ENCODE results near the gene C19orf81. TPM values are rescaled to one million over a fixed set of nuclear protein-coding genes. Genes with fewer than 3 reads are reported as not detected.
A peak's percentile ranks its signal among the peaks of the same experiment; 100 is the strongest.

C19orf81 gene
- total and polyA plus RNA-seq, 9 of the 15 experiments (the other 6 are each of a cell fraction or from before 2014, with no cell fraction given) = 2.5 to 42.9 (median 33.0) TPM; not detected in 4

DNA sequence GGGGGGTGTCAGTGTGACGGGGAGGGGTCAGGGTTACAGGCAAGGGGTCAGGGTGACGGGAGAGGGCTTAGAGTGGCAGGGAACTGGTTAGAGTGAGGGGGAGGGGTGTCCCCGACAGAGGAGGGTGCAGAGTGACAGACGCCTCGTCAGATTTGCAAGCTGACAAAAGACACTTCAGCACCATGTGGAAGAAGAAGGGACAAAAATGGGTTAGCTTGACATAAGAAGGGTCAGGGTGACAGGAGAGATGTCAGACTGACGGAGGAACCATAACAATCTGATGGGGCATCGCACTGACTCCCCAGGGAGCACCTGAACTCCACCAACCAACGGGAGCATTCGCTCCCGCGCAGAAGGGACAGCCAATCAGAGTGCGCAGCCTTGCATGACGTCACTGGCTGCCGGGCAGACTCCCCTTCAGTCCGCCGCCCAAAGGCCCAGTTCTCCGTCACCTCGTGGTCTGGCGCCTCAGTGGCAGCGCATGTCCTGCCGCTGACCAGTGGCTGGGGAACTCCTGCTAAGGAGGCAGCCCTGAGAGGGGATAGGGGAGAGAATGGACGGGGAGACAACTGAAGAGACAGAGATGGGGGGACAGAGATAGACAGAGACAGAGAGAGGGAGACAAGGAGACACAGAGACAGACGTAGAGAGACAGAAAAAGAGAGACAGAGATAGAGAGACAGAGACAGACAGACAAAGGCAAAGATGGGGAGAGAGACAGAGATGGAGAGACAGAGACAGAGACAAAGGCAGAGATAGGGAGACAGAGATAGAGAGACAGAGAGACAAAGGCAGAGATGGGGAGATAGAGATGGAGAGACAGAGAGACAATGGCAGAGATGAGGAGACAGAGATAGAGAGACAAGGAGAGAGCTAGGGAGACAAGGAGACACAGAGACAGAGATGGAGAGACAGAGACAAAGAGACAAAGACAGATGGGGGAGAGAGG is 30.2 kb downstream of the C19orf81 start (continued):
- TF ChIP-seq ZKSCAN8 (CRISPR knock-in tag; IDR thresholded peaks at IDR 0.05) = no peak
- TF ChIP-seq BMI1 (IDR thresholded peaks at IDR 0.05; ENCODE audit: low read length) = no peak
- no peak for TF ChIP-seq NCOR1 (IDR thresholded peaks at IDR 0.05)
- TF ChIP-seq TBL1XR1 (IDR thresholded peaks at IDR 0.05; ENCODE audit: low read length in 2 of 2) = peak in 1 of 2 experiments; percentile 69; a peak in 2 of 4 replicates
- TF ChIP-seq ZNF165 (CRISPR knock-in tag; IDR thresholded peaks at IDR 0.05; ENCODE audit: borderline replicate concordance) = no peak
- no peak for TF ChIP-seq ZEB2 (IDR thresholded peaks at IDR 0.05)
- TF ChIP-seq, protein P1, sequence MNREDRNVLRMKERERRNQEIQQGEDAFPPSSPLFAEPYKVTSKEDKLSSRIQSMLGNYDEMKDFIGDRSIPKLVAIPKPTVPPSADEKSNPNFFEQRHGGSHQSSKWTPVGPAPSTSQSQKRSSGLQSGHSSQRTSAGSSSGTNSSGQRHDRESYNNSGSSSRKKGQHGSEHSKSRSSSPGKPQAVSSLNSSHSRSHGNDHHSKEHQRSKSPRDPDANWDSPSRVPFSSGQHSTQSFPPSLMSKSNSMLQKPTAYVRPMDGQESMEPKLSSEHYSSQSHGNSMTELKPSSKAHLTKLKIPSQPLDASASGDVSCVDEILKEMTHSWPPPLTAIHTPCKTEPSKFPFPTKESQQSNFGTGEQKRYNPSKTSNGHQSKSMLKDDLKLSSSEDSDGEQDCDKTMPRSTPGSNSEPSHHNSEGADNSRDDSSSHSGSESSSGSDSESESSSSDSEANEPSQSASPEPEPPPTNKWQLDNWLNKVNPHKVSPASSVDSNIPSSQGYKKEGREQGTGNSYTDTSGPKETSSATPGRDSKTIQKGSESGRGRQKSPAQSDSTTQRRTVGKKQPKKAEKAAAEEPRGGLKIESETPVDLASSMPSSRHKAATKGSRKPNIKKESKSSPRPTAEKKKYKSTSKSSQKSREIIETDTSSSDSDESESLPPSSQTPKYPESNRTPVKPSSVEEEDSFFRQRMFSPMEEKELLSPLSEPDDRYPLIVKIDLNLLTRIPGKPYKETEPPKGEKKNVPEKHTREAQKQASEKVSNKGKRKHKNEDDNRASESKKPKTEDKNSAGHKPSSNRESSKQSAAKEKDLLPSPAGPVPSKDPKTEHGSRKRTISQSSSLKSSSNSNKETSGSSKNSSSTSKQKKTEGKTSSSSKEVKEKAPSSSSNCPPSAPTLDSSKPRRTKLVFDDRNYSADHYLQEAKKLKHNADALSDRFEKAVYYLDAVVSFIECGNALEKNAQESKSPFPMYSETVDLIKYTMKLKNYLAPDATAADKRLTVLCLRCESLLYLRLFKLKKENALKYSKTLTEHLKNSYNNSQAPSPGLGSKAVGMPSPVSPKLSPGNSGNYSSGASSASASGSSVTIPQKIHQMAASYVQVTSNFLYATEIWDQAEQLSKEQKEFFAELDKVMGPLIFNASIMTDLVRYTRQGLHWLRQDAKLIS (CRISPR knock-in tag; IDR thresholded peaks at IDR 0.05) = no peak
- TF ChIP-seq SMAD3 (CRISPR knock-in tag; conservative IDR thresholded peaks at IDR 0.05) = no peak
- TF ChIP-seq NCOA1 (IDR thresholded peaks at IDR 0.05; ENCODE audit: low read depth) = no peak; the same call in 1 of the 2 replicates
- no peak for TF ChIP-seq BRF1 (IDR thresholded peaks at IDR 0.05; ENCODE audit: borderline replicate concordance, extremely low read depth, insufficient read length)
- TF ChIP-seq NELFE (IDR thresholded peaks at IDR 0.05; ENCODE audit: insufficient read depth, insufficient read length) = no peak
- no peak for TF ChIP-seq RBM14 (IDR thresholded peaks at IDR 0.05; ENCODE audit: borderline replicate concordance, insufficient read depth, low read depth, low read length)
- TF ChIP-seq CCNT2 (IDR thresholded peaks at IDR 0.05; ENCODE audit: borderline replicate concordance, extremely low read depth, insufficient read length, low read depth, low read length) = no peak
- no peak for TF ChIP-seq RBM17 (IDR thresholded peaks at IDR 0.05; ENCODE audit: borderline replicate concordance, low read depth, low read length)
- TF ChIP-seq DDX20 (tag; IDR thresholded peaks at IDR 0.05; ENCODE audit: low read depth) = no peak
- no peak for TF ChIP-seq CBFA2T3 (IDR thresholded peaks at IDR 0.05)
- no peak for TF ChIP-seq FOXP1 (CRISPR knock-in tag; IDR thresholded peaks at IDR 0.05)
- TF ChIP-seq, protein P2, sequence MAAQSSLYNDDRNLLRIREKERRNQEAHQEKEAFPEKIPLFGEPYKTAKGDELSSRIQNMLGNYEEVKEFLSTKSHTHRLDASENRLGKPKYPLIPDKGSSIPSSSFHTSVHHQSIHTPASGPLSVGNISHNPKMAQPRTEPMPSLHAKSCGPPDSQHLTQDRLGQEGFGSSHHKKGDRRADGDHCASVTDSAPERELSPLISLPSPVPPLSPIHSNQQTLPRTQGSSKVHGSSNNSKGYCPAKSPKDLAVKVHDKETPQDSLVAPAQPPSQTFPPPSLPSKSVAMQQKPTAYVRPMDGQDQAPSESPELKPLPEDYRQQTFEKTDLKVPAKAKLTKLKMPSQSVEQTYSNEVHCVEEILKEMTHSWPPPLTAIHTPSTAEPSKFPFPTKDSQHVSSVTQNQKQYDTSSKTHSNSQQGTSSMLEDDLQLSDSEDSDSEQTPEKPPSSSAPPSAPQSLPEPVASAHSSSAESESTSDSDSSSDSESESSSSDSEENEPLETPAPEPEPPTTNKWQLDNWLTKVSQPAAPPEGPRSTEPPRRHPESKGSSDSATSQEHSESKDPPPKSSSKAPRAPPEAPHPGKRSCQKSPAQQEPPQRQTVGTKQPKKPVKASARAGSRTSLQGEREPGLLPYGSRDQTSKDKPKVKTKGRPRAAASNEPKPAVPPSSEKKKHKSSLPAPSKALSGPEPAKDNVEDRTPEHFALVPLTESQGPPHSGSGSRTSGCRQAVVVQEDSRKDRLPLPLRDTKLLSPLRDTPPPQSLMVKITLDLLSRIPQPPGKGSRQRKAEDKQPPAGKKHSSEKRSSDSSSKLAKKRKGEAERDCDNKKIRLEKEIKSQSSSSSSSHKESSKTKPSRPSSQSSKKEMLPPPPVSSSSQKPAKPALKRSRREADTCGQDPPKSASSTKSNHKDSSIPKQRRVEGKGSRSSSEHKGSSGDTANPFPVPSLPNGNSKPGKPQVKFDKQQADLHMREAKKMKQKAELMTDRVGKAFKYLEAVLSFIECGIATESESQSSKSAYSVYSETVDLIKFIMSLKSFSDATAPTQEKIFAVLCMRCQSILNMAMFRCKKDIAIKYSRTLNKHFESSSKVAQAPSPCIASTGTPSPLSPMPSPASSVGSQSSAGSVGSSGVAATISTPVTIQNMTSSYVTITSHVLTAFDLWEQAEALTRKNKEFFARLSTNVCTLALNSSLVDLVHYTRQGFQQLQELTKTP (IDR thresholded peaks at IDR 0.05; ENCODE audit: low read depth in 1 of 2, partially characterized antibody in 2 of 2) = peak in 1 of 2 experiments; percentile 43
- TF ChIP-seq SMAD4 (CRISPR knock-in tag; conservative IDR thresholded peaks at IDR 0.05) = no peak
- TF ChIP-seq PCBP2 (IDR thresholded peaks at IDR 0.05; ENCODE audit: low read depth, low read length, poor library complexity, severe bottlenecking) = no peak

Measured in K562 (cell line).